WI38 (cell line): ENCODE measurements around the gene ZNF407.

Source experiments
- H3K4me3 ChIP-seq: 2 replicates; pipeline ENCODE4 v1.5.1; 2011; ENCODE audit warnings: low read depth, mild to moderate bottlenecking, control low read depth, low read length
- CTCF ChIP-seq: IDR thresholded peaks from 2 replicates; pipeline ENCODE4 v1.5.1; 2012; ENCODE audit warnings: low read depth, mild to moderate bottlenecking, control low read depth, low read length

ZNF407 gene

GRCh38 chr18:74637070-74637469 lies 39.4 kb downstream of the ZNF407 start:
- no peak for TF ChIP-seq CTCF

GRCh38 chr18:74638210-74638609 lies 40.5 kb downstream of the ZNF407 start:
- TF ChIP-seq CTCF, result no peak
- no peak overlapping the region for H3K4me3 ChIP-seq

More at GRCh38 chr18:74637070-74637469, 39.4 kb downstream of the ZNF407 start:
- no peak overlapping the region for H3K4me3 ChIP-seq

GRCh38 chr18:74644713-74645112 lies 47.0 kb downstream of the ZNF407 start:
- no peak overlapping the region for H3K4me3 ChIP-seq
- TF ChIP-seq CTCF, result no peak

- TF ChIP-seq CTCF, result no peak
Measured at GRCh38 chr18:74645679-74646078, 48.0 kb downstream of the ZNF407 start.

GRCh38 chr18:74651327-74652128 lies 53.9 kb downstream of the ZNF407 start:
- no peak for TF ChIP-seq CTCF
- no peak overlapping the region for H3K4me3 ChIP-seq

More at GRCh38 chr18:74645679-74646078, 48.0 kb downstream of the ZNF407 start:
- no peak overlapping the region for H3K4me3 ChIP-seq

GRCh38 chr18:74652392-74652988 lies 54.8 kb downstream of the ZNF407 start:
- no peak overlapping the region for H3K4me3 ChIP-seq
- TF ChIP-seq CTCF, result peak; percentile 36; the same call in 1 of the 2 replicates

GRCh38 chr18:74654638-74655037 lies 57.0 kb downstream of the ZNF407 start:
- TF ChIP-seq CTCF, result no peak; the same call in 1 of the 2 replicates
- H3K4me3 ChIP-seq, result no peak overlapping the region
